Fibroblast of villous mesenchyme (primary cell): ENCODE data around the gene KIRREL3. TPM values are rescaled to one million over a fixed set of nuclear protein-coding genes. Genes with fewer than 3 reads are reported as not detected.

Experiments
- DNase-seq: peaks from one replicate; pipeline ENCODE4 v3.0.0-alpha.2; 2010; ENCODE audit warnings: low read depth
- H3K4me3 ChIP-seq: 2 replicates; pipeline ENCODE4 v1.5.1; 2011; ENCODE audit warnings: low read depth, mild to moderate bottlenecking, low read length
- total RNA-seq: library from RNA; depleted of rRNA; stranded (reverse); fragments of >200 nt; gene quantifications from 2 replicates; pipeline ENCODE4 v1.2.3, GENCODE V29; 2012
- TF ChIP-seq, protein P1 (sequence below): IDR thresholded peaks from 2 replicates; pipeline ENCODE4 v1.5.1; 2012; ENCODE audit warnings: low read depth, mild to moderate bottlenecking, low read length; ENCODE audit not compliant: insufficient read depth

Gene KIRREL3
- total RNA-seq, 1 donor, result 9.9 TPM

- TF ChIP-seq, protein P1, sequence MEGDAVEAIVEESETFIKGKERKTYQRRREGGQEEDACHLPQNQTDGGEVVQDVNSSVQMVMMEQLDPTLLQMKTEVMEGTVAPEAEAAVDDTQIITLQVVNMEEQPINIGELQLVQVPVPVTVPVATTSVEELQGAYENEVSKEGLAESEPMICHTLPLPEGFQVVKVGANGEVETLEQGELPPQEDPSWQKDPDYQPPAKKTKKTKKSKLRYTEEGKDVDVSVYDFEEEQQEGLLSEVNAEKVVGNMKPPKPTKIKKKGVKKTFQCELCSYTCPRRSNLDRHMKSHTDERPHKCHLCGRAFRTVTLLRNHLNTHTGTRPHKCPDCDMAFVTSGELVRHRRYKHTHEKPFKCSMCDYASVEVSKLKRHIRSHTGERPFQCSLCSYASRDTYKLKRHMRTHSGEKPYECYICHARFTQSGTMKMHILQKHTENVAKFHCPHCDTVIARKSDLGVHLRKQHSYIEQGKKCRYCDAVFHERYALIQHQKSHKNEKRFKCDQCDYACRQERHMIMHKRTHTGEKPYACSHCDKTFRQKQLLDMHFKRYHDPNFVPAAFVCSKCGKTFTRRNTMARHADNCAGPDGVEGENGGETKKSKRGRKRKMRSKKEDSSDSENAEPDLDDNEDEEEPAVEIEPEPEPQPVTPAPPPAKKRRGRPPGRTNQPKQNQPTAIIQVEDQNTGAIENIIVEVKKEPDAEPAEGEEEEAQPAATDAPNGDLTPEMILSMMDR, result no peak
- H3K4me3 ChIP-seq, result no peak overlapping the region
- no peak for DNase-seq
Observed at GRCh38 chr11:126695293-126695692, 305.3 kb downstream of the KIRREL3 start.

- no peak overlapping the region for H3K4me3 ChIP-seq
- TF ChIP-seq, protein P1, result no peak
- no peak for DNase-seq
Observed at GRCh38 chr11:126694065-126694625, 306.4 kb downstream of the KIRREL3 start.

GRCh38 chr11:126687477-126687876 is 313.1 kb downstream of the KIRREL3 start:
- TF ChIP-seq, protein P1, result no peak
- no peak for DNase-seq
- no peak overlapping the region for H3K4me3 ChIP-seq

DNA sequence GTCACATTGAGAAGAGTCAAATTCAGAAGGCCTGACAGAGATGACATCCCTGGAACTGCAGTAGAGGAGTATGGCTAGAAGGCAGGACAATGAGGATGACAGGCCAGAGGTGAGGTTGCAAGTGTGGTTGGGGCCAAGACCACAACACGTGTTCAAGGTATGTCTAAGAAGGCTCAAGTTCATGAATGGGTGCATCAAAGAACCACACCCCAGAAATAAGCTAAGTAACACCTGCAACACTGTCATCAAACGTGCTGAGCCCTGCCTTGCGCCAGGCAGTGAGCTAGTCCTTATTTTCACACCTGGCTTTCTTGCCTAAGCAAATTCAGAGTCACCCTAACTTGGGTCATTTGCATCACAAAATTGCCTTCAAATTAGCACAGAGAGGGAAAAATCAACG is 313.6 kb downstream of the KIRREL3 start:
- no peak overlapping the region for H3K4me3 ChIP-seq
- TF ChIP-seq, protein P1, result no peak
- no peak for DNase-seq

DNA sequence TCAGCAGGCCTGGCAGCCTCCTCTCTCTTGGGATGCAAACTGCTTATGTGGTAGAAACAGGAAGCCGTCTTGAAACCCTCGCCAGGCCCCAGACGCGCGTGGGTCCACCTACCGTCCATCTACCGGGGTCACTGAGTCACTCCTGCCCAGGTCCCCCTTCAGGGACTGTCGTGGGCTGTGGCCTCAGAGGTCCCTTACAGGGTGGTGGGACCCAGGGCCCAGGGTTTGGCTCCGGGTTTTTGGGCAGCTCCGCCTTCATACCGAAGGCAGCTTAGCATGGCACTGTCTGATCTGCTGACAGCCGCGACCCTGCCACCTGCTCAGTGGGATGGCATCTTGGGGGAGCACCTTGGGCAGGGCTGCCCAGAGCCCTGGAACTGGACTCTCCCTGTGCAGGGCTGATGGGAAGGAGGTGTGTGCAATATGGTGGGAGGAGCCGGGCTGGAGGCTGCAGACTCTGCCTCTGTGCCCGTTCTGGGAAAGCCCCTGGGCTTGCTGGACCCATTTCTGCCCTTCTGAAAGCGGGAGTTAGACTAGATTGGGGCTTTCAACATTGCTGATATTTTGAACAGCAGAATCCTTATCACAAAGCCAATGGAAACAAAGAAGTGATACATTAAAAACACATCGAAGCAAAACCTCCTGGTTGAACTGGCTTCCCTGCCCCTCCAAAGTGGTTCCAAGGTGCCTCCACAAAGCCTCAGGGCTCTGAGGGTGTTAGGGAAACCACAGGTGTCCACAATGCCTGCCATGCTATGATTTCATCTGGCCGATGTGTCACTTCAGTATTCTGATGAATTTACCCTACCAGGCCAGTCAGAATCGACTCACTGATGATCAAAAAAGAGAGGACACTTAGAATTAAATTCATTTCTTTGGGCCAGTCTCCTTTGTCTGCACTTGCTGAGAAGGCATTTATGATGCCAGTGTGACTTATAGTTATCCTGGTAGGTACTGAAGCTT is 316.5 kb downstream of the KIRREL3 start:
- H3K4me3 ChIP-seq, result no peak overlapping the region
- TF ChIP-seq, protein P1, result no peak
- DNase-seq, result no peak

DNA sequence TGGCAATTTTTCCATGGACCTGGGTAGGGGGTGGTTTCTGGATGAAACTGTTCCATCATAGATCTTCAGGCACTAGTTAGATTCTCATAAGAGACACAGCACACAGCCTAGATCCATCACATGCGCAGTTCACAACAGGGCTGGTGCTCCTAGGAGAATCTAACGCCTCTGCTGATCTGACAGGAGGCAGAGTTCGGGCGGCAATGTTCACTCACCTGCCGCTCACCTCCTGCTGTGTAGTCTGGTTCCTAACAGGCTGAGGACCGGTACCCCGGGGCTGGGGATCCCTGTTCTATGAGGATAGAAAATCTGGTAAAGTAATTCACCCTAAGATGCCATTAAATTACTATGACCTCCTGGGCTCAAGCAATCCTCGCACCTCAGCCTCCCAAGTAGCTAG is 318.0 kb downstream of the KIRREL3 start:
- TF ChIP-seq, protein P1, result no peak

More for the DNA sequence above, 318.0 kb downstream of the KIRREL3 start:
- H3K4me3 ChIP-seq, result no peak overlapping the region
- DNase-seq, result no peak
